Epithelial cell of prostate (primary cell): ENCODE results near the gene AURKA.

Experiments
- DNase-seq: peaks from one replicate; pipeline ENCODE4 v3.0.0-alpha.2; 2011; ENCODE audit warnings: low read depth, low spot score
- H3K27ac ChIP-seq: fragments of 450-650 bp; 2 replicates; pipeline ENCODE4 v1.5.1; 2017; ENCODE audit warnings: mild to moderate bottlenecking

Gene AURKA

GRCh38 chr20:56322681-56323080 is 69.3 kb downstream of the AURKA start:
- H3K27ac ChIP-seq: no peak overlapping the region
- DNase-seq: no peak
